GM18502 (cell line): Measurements from ENCODE around the gene RTN4RL1.

ENCODE experiments used
- ATAC-seq: cut with Tn5 transposase; IDR thresholded peaks from one replicate; pipeline ENCODE4 v1.9.1; 2021; ENCODE audit warnings: mild to moderate bottlenecking; ENCODE audit not compliant: unreplicated experiment, poor library complexity

The RTN4RL1 gene

DNA sequence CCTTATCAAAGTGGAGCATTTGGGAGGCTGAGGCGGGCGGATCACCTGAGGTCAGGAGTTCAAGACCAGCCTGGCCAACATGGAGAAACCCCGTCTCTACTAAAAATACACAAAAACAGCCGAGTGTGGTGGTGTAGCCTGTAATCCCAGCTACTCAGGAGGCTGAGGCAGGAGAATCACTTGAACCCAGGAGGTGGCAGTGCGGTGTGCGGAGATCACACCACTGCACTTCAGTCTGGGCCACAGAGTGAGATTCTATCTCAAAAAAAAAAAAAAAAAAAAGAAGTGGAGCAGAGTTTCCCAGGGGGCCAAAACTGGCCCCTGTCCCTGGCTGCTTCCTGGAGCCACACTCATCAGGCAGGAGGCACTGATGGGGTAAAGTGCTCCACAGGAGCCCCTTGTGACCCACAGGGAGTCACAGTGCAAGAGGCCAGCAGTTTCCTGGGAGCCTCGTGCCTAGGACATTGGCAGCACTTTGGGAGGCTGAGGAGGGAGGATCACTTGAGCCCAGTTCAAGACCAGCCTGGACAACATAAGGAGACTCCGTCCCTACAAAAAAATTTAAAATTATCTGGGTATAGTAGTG, 44.4 kb downstream of the RTN4RL1 start:
- no peak for ATAC-seq

DNA sequence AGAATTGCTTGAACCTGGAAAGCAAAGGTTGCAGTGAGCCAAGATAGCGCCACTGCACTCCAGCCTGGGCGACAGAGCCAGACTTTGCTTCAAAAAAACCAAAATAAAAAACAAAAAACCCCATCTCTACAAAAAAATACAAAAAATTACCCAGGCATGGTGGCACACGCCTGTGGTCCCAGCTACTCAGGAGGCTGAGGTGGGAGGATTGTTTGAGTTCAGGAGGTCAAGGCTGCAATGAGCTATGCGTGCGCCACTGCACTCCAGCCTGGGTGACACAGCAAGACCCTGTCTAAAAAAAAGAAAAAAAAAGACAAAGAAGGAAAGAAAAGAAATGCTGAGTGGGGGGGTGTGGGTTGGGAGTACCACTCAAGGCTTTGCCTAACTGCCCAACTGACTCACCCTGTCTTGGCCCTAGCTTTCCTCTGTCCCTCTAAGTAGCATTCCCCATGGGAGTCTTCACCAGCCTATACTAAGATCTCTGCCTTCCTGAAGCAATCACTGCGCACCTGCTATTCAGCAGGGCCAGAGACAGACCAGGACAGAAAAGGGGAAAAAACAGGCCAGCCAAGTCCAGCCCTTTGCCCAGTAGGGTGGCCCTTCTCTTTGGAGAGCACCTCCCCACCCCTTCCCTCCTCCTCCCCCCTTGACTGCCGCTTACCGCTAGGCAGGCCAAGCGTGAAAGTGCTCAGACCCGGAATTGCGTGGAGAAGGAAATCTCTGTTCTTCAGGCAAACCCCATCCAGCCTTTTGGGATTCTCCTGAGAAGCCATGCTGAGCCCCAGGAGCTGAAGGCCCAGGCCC, 45.8 kb downstream of the RTN4RL1 start:
- ATAC-seq = no peak

DNA sequence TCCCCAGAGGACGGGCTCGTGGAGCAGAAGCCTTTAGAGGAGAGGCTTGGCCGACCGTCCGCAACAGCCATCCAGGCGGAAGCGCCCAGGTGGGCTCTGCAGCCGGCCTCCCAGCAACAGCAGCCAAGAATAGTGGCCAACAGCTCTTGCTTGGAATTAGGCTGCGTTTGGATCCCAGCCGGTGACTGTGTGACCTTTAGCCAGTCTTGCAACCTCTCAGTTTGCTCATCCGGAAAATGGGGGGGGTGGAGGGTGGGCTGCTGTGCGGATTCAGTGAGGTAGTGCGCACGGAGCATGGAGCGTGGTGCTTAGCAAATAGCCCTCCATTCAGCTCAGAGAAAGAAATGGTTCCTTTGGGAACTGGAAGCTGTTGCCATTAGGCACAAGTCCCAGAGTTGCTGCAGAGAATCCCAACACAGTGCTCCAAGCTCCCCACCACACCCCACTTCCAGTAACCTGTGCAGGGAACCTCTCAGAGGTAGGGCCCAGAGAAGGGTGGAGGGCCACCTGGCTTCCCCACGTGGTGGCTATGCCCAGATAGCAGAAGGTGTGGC, 46.7 kb downstream of the RTN4RL1 start:
- no peak for ATAC-seq

DNA sequence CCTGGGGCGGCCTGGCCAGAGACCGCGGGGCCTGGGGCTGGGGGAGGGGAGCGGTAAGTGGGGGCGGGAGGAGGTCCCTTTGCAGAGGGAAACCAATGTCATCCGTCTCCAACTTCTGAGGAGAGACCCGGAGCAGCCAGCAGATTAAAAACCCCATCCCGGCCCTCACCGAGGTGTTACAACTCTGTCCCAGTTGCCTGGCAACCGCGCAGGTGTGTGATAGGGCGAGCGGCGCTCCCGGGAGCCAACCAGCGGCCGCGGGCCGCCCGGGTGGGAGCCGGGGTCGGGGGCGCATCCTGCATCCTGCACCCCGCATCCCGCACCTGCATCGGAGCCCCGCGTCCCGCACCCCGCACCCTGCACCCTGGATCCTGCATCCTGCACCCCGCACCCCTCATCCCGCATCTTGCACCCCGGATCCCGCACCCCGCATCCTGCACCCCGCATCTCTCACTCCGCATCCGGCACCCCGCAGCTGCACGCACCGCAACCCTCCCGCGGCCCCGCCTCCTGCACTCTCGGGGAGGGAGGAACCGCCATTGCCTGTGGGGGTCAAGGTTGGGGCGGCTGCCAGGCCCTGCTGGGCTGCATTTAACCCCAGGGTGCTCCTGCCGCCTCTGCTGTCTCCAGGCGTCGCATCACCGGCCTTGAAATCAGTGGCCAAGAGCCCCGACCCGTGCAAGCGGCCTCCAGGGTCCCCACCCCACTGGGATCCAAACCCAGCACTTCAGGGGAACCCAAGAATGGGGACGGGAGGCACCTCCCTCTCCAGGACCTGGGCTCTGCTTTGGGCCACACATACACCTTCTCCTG, 47.3 kb downstream of the RTN4RL1 start:
- ATAC-seq = no peak

DNA sequence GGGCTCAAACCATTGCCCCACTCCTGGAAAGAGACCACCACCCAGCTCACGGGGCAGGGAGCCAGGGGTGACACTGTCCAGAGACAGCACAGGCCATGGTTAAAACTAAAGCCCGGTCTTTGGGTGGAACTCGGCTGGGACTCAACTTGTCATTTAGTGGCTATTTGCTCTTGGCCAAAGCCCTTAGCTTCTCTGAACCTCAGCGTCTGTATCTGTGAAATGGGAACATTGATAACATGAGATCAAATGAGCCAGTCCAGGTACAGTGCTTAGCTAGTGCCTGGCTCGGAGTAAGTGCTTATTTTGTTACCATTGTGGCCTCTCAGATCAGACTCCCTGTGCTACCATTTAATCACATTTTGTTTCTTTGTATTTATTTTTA, 48.5 kb downstream of the RTN4RL1 start:
- ATAC-seq = no peak

DNA sequence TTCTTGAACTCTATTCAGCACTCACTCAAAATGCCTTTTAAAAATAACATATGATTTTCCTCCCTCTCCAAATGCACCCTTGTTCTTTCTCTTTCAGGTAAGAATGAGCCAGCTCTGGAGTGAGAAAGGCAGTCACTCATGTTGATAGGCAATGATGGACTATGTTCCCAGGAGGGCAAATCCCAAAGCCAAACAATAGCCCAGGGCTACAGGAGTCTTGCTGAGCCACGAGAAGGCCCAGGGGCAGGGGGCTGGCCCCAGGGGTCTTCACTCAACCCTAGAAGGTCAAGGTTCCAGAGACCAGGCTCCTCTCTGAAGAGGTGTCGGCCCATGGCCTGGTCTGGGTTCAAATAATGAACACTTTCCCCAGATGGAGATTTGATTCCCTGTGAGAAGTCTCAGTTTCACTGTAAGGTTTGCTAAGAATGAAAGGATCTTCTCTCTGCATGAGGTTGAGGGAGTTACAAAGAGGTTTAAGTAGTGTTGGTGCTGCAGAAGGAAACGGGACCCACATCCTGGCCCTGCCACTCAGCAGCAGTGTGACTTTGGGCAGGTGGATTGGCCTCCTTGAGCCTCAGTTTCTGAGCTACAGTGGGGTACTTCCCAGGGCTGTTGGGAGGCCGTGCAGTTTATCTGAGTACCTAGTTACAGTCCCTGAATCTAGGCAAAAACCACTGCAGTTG, 49.0 kb downstream of the RTN4RL1 start:
- ATAC-seq = no peak

DNA sequence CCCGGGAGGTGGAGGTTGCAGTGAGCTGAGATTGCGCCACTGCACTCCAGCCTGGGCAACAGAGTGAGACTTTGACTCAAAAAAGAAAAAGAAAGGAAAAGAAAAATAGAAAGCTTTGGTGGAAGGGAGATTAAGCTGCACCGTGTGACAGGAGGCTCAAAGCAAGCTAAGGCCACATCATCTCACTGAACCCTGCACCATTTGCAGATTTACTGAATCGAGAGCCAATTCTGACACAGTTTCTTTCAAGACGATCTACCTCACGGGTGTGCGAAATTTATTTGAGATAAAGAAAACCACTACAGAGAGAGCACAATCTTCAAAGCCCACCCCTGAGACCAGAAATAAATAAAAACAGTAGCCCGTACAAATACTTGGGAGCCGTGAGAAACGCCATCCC, 49.6 kb downstream of the RTN4RL1 start:
- no peak for ATAC-seq

DNA sequence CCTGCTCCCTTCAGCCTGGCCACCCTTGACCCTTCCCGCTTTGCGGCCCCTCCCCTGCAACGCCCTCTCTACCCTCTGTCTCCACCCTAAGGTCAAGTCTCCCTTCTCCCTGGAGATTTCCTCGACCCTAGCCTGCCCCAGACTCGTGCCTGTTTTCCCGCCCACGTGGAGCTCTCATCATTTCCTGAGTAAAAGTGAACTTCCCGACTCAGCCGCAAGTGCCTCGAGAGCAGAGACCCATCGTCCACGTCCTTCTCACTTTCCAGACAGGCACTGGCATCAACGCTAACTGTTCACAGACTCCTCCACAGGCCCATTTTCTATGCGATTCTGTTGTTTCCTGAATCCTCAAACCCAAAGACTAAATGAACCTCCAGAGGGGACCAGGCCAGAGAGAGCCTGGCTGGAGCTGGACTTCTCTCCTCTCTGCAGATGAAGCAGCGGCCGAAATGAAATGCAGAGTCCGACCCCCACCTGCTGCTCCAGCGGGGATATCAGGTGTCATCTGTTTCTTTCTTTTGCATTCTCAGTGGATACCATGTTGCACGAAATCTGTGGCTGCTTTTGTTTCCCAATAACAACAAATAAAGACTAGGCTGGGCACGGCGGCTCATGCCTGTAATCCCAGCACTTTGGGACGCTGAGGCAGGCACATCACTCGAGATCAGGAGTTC, 52.5 kb downstream of the RTN4RL1 start:
- no peak for ATAC-seq

DNA sequence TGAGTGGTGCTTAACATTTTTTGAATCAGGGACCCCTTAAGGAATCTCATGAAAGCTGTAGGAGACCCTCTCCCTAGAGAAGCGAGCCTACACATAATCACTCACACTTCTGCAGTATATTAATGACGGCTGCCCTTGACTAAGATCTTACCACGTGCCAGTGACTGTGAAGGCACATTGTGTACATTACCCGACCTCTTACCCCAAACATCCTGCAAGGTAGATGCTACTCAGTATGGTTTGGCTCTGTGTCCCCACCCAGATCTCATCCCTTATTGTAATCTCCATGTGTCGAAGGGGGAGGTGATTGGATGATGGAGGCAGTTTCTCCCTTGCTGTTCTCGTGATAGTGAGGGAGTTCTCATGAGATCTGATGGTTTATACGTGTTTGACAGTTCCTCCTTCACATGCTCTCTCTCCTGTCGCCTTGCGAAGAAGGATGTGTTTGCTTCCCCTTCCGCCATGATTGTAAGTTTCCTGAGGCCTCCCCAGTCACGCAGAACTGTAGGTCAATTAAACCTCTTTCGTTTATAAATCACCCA, 54.2 kb downstream of the RTN4RL1 start:
- ATAC-seq = no peak

DNA sequence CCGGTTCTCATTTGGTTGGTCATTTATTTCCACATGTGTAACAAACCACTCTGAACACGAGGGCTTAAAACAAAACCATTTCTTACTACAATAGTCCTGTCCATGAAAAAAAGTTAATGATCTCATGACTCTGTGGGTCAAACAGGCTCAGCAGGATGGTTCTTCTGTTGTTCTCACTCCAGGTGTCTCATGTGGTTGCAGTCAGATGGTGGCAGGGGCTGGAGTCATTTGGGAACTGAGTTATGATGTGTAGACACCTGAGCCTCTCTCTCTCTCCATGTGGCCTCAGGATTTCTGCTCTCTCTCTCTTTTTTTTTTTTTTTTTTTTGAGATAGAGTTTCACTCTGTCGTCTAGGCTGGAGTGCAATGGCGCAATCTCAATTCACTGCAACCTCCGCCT, 55.4 kb downstream of the RTN4RL1 start:
- no peak for ATAC-seq

DNA sequence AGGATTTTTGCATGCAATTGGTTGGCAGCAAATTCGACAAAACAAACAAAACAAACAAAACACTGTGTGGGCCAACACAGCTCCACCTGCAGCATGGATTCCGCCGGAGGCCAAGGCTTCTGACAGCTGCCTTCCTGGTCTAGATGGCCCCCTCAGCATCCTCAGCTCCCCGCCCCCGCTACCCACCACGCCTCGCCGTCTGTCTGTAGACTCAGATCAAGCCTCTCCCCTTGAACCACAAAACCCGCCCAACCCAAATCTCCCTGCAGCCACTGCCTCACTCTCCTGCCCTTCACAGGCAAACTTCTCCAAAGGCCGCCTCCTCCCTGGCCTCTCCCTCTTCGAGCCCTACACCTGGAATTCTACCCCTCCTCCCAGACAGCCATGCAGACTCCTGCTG, 57.9 kb downstream of the RTN4RL1 start:
- no peak for ATAC-seq

DNA sequence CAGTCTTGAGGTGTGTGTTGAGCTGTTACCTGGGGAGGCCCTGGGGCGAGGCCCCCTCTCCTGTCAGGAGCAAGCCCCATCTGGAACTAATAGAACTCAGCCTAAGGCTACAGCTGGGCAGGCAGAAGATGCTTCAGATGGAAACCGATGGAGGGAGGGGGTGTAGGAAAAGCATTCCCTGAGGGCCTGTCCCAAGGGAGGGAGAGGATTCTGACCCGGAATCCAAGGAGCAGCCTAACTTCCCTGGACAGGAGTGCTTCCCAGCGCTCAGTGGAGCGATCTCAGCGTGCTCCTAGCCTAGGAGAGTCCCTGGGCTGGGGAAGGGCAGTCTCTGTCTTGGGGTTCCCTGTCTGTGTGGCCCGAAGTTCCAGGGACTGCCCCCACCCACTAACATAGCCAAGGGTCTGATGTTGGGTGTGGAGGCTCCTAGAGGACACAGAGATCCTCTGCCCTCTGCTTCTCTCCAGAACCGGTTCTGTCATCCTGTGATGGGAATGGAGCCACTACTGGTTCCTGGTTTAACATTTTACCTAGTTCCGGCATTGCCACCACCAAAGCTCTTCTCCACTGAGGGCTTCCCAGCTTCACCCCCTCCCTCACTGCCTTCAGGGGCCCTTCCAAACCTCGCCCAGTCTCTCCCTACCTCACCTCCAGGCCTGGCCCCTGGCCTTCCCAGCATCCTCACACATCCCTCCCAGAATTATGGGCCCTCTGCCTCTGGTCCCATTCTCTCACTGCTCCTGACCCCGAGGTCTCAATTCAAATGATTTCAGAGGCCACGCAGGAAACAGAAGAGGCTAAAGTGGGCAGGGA, 58.7 kb downstream of the RTN4RL1 start:
- ATAC-seq = no peak

DNA sequence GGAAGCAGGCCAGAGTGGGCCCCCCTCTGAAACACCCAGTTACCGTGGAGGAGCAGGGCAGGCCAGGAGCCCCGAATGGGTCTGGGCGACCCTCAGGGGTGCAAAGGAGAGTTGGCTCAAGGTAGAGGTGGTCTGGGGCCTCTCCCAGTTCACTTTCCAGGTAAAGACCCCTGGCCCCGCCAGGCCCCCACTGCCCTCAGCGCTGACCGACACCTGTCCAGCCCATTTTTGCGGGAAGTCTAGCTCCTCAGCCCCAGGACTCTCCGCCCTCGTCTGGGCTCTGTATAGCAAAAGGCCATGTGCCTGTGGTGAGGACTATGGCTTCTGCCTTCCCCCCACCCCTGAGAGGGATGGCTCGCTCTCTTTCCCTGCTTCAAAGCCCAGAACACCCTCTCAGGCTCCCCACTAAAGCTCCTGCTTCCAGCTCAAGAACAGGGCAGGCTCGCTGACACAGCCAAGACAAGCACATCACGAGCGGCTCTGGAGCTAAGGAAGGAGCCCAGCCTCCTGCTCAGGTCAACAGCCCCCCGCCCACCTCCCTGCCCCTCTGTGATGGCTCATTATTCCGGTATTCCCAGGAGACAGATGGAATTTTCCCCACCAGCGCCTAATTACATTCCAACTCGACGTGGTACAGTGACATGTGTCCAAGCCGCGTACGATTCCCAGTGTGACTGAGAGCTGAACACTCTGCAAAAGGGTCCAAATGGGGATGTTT, 59.4 kb downstream of the RTN4RL1 start:
- ATAC-seq = no peak

DNA sequence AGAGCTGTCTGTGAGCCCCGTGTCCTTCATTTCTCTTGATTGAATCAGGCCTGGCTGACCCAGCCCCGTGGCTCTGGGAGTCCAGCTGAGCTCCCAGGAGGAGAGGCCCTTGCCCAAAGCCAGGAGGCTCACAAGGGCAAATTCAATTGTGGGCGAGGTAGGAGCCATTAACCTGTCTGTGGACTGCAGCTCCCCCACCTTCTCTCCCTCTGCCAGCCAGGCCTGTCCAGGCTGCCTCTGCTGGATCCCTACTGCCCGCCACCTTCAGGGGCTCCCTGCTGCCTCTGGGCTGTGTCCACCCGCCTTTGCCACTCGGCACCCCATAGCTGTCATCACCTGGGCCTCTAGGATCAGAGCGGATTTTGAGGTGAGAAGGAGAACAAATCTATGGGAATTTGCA, 61.9 kb downstream of the RTN4RL1 start:
- no peak for ATAC-seq

DNA sequence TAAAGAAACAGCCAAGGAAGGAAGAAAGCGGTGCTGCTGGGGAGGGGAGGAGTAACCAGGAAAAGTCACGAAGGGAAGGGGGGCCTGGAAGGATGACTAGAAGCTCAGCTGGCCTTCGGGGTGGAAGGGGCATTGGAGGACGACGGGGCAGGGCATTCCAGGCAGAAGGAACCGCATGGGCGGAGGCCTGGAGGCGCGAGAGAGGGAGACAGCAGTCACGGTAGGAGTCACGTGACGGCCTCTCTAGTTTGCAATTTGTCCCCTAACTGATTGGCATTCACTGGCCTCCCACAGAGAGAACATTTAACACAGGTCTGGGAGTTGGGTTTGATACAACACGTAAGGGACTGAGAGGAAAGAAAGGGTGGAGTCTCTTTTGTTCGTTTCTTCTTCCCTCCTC, 63.9 kb downstream of the RTN4RL1 start:
- ATAC-seq = no peak

DNA sequence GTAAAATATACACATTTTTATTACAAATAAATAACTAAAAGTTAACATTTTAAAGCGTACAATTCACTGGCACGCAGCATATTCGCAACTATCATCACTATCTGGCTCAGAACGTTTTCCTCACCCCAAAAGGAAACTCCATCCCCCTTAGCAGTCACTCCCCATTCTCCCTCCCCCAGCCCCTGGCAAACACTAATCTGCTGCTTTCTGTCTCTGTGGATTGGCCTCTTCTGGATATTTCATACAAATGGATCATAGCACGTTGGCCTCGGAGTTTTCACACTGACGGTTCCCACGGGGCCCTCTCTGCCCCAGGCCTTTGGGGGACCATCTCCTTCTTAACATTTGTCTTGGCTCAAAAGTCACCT, 64.6 kb downstream of the RTN4RL1 start:
- ATAC-seq = no peak

DNA sequence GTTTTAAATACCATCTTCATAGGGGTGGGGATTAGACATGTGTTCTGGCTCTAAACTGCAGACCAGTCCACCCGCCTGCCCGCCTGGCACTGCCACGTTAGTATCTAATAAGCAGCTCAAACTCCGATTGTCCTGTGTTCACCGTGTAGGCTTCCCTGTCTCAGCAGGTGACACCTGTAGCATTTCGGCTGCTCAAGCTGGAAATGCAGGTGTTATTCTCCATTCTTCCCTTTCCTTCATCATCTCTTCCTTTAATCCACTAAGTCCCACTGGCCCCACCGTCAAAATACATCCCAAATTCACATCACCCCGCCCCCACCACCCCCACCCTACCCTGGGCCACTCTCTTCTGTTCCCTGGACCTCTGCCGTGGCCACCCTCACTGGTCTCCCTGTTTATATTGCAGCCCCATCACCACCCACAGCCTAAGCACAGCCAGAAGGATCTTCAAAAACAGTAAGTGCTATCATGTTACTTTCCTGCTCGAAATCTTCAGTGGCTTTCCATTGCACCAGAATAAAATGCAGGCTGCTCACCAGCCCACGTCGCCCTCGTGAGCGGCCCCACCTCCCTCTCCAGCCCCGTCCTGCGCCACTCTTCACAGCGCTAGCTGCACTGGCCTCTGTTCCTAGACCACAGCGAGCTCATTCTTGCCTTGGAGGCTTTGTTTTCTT, 65.1 kb downstream of the RTN4RL1 start:
- no peak for ATAC-seq
